Measurements from ENCODE around the gene DNAJC12.
A peak's percentile ranks its signal among the peaks of the same experiment; 100 is the strongest.

The DNAJC12 gene

GRCh38 chr10:67816719-67817118, 21.3 kb downstream of the DNAJC12 start:
- Mint-ChIP-seq H3K27ac (peak overlapping the region; percentile 76), H3K27me3 (no peaks in the 10 kb centered on the region), H3K4me3 (no peak overlapping the region), H3K4me1 (ENCODE audit: low read depth) (peaks cover 27% of the 10 kb centered on the region), H3K9me3 (no peaks in the 10 kb centered on the region), H3K36me3 (ENCODE audit: low read depth) (no peaks in the 10 kb centered on the region)

GRCh38 chr10:67815571-67816059, 22.4 kb downstream of the DNAJC12 start:
- peak overlapping the region; percentile 83 for H3K27ac Mint-ChIP-seq
- no peaks in the 10 kb centered on the region for H3K9me3 Mint-ChIP-seq
- peaks cover under 1% of the 10 kb centered on the region for H3K27me3 Mint-ChIP-seq
- H3K4me3 Mint-ChIP-seq = peak overlapping the region; percentile 12
- H3K4me1 Mint-ChIP-seq (ENCODE audit: low read depth) = peaks cover 26% of the 10 kb centered on the region
- H3K36me3 Mint-ChIP-seq (ENCODE audit: low read depth) = no peaks in the 10 kb centered on the region

DNA sequence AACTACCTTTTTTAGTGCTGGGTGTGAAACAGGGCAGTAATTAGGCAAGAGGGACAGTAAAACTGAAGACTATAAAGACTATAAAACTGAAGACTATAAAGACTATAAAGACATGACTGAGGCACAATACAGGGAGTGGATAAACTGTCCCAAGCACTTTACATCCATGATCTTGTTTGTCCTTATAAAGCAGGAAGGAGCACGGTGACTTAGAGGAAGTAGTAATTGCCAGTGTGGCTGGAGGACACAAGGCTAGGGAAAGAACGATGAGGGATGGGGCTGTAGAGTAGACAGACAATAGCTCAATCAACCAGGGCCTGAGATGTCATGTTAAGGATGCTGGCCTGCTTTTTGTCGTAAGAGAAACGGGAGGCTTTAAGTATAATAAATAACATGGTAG, 26.0 kb downstream of the DNAJC12 start:
- Mint-ChIP-seq H3K9me3 (no peaks in the 10 kb centered on the region), H3K27me3 (peaks cover 8% of the 10 kb centered on the region), H3K4me1 (ENCODE audit: low read depth) (peaks cover 20% of the 10 kb centered on the region), H3K27ac (no peak overlapping the region), H3K4me3 (no peak overlapping the region), H3K36me3 (ENCODE audit: low read depth) (no peaks in the 10 kb centered on the region)

GRCh38 chr10:67809107-67809506, 28.9 kb downstream of the DNAJC12 start:
- H3K27ac Mint-ChIP-seq = no peak overlapping the region
- H3K27me3 Mint-ChIP-seq = peaks cover 8% of the 10 kb centered on the region
- no peaks in the 10 kb centered on the region for H3K9me3 Mint-ChIP-seq
- no peaks in the 10 kb centered on the region for H3K36me3 Mint-ChIP-seq (ENCODE audit: low read depth)
- no peak overlapping the region for H3K4me3 Mint-ChIP-seq
- peaks cover 2% of the 10 kb centered on the region for H3K4me1 Mint-ChIP-seq (ENCODE audit: low read depth)

DNA sequence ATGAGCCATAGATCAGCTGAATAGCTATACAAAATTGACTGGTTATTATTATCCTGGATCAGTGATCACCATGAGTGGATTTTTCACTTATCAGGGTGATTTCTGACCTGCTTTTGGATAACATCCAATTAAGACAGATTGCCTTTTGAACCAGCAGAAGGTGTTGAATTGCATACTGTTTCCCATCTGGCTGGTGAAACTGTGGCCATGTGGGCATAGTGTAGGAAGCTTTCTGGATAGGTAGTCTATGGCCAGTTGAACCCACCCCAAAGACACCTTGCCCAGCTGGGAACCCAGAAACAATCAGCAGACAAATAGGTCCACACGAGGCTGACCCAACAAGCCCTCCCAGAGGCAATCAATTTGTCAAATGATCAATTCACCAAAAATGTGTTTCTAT, 29.3 kb downstream of the DNAJC12 start:
- no peaks in the 10 kb centered on the region for H3K9me3 Mint-ChIP-seq
- no peaks in the 10 kb centered on the region for H3K36me3 Mint-ChIP-seq (ENCODE audit: low read depth)
- peaks cover 8% of the 10 kb centered on the region for H3K27me3 Mint-ChIP-seq
- H3K4me3 Mint-ChIP-seq = no peak overlapping the region
- peaks cover 6% of the 10 kb centered on the region for H3K4me1 Mint-ChIP-seq (ENCODE audit: low read depth)
- no peak overlapping the region for H3K27ac Mint-ChIP-seq

DNA sequence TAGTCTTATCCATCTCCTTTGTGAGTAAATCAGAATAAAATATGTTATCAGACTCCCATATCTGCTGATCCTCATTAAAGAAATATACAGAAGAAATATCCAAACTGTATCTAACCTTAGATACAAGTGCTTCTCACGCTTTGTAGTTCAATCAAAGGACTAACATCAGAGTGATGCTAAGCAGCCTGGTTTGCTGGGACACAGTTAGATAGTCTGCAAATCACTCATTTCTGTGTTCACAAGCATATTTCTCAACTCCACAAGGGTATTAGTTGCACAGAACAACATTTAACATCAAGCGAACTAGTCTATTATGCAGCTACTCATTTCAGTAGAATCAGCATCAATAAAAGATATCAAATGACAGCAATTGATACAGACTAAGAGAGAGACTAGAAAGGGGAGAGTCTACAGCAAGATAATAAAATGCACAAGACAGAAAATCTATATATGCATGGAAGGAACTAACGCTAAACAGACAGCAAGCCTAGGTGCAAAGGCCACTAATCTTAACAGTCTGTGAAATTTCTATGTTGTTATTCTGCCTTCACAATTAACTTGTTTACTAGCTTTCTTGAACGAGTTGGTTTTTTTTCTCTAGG, 30.0 kb downstream of the DNAJC12 start:
- no peak overlapping the region for H3K4me3 Mint-ChIP-seq
- no peaks in the 10 kb centered on the region for H3K9me3 Mint-ChIP-seq
- peaks cover 9% of the 10 kb centered on the region for H3K4me1 Mint-ChIP-seq (ENCODE audit: low read depth)
- no peaks in the 10 kb centered on the region for H3K36me3 Mint-ChIP-seq (ENCODE audit: low read depth)
- no peak overlapping the region for H3K27ac Mint-ChIP-seq
- H3K27me3 Mint-ChIP-seq = peaks cover 8% of the 10 kb centered on the region

GRCh38 chr10:67804395-67804678, 33.7 kb downstream of the DNAJC12 start:
- Mint-ChIP-seq H3K27me3 (no peaks in the 10 kb centered on the region), H3K4me3 (no peak overlapping the region), H3K9me3 (no peaks in the 10 kb centered on the region), H3K27ac (no peak overlapping the region), H3K36me3 (ENCODE audit: low read depth) (no peaks in the 10 kb centered on the region), H3K4me1 (ENCODE audit: low read depth) (peaks cover 9% of the 10 kb centered on the region)

- H3K9me3 Mint-ChIP-seq = no peaks in the 10 kb centered on the region
- peaks cover 9% of the 10 kb centered on the region for H3K4me1 Mint-ChIP-seq (ENCODE audit: low read depth)
- no peaks in the 10 kb centered on the region for H3K36me3 Mint-ChIP-seq (ENCODE audit: low read depth)
- peak overlapping the region; percentile 54 for H3K27ac Mint-ChIP-seq
- H3K27me3 Mint-ChIP-seq = no peaks in the 10 kb centered on the region
- H3K4me3 Mint-ChIP-seq = no peak overlapping the region
Observed at GRCh38 chr10:67803588-67804394, 34.2 kb downstream of the DNAJC12 start.

DNA sequence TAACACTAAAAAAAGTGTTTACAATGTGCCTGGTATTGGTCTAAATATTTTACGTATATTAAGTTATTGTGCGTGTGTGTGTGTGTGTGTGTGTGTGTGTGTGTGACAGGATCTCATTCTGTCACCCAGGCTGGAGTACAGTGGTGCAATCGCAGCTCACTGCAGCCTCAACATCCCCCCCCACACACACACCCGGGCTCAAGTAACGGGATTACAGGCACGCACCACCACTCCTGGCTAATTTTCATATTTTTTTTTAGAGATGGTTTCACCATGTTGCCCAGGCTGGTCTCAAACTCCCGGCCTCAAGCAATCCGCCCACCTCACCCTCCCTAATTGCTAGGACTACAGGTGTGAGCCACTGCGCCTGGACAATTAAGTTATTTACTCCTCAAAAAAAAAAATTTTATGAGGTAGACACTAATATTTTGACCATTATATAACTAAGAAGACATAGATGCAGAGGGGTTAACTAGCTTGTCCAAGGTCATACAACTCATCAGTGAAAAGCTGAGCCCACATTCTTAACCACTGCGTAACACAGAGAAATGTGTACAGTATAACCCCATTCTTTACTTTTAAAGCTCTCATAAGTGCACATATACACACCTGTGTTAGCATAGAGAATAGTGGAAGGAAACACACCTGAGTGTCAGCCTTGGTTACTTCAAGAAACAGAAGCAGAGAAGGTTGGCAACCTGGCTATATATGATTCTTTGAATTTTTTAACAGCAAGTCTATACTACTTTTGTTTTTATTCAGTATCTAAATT, 35.0 kb downstream of the DNAJC12 start:
- Mint-ChIP-seq H3K9me3 (no peaks in the 10 kb centered on the region), H3K27me3 (no peaks in the 10 kb centered on the region), H3K4me3 (no peak overlapping the region), H3K4me1 (ENCODE audit: low read depth) (peaks cover 9% of the 10 kb centered on the region), H3K36me3 (ENCODE audit: low read depth) (no peaks in the 10 kb centered on the region), H3K27ac (no peak overlapping the region)

DNA sequence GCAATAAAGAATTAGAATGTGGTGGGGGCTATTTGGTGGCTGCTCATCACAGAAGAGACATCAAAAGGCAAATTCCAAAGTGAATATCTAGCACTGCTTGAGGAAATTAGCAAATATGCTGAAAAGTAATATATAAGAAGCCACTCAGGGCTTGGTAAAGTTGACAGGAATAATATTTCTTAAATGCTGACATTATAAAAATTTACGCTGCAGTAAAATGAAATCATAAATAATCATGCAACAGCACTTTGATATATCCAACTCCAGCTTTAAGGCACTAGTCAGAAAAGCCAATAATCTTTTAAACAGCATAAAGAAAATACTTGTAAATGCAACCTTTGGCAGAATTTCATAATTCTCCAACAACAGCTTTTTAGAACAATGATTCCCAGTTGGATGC, 36.9 kb downstream of the DNAJC12 start:
- Mint-ChIP-seq H3K27ac (no peak overlapping the region), H3K27me3 (no peaks in the 10 kb centered on the region), H3K9me3 (no peaks in the 10 kb centered on the region), H3K4me3 (no peak overlapping the region), H3K4me1 (ENCODE audit: low read depth) (peaks cover 9% of the 10 kb centered on the region), H3K36me3 (ENCODE audit: low read depth) (no peaks in the 10 kb centered on the region)

GRCh38 chr10:67794909-67795460, 43.0 kb downstream of the DNAJC12 start:
- no peaks in the 10 kb centered on the region for H3K36me3 Mint-ChIP-seq (ENCODE audit: low read depth)
- H3K4me1 Mint-ChIP-seq (ENCODE audit: low read depth) = peaks cover 20% of the 10 kb centered on the region
- no peaks in the 10 kb centered on the region for H3K9me3 Mint-ChIP-seq
- no peak overlapping the region for H3K27ac Mint-ChIP-seq
- no peak overlapping the region for H3K4me3 Mint-ChIP-seq
- H3K27me3 Mint-ChIP-seq = no peaks in the 10 kb centered on the region

- H3K9me3 Mint-ChIP-seq = no peaks in the 10 kb centered on the region
- H3K27ac Mint-ChIP-seq = no peak overlapping the region
- no peaks in the 10 kb centered on the region for H3K36me3 Mint-ChIP-seq (ENCODE audit: low read depth)
- no peaks in the 10 kb centered on the region for H3K27me3 Mint-ChIP-seq
- H3K4me3 Mint-ChIP-seq = no peak overlapping the region
- peaks cover 20% of the 10 kb centered on the region for H3K4me1 Mint-ChIP-seq (ENCODE audit: low read depth)
Observed at GRCh38 chr10:67794256-67794655, 43.7 kb downstream of the DNAJC12 start.

GRCh38 chr10:67793313-67793712, 44.7 kb downstream of the DNAJC12 start:
- H3K9me3 Mint-ChIP-seq = no peaks in the 10 kb centered on the region
- no peak overlapping the region for H3K4me3 Mint-ChIP-seq
- H3K27ac Mint-ChIP-seq = no peak overlapping the region
- peaks cover 25% of the 10 kb centered on the region for H3K4me1 Mint-ChIP-seq (ENCODE audit: low read depth)
- H3K36me3 Mint-ChIP-seq (ENCODE audit: low read depth) = no peaks in the 10 kb centered on the region
- H3K27me3 Mint-ChIP-seq = no peaks in the 10 kb centered on the region

- no peaks in the 10 kb centered on the region for H3K9me3 Mint-ChIP-seq
- no peak overlapping the region for H3K27ac Mint-ChIP-seq
Observed at GRCh38 chr10:67792653-67793052, 45.3 kb downstream of the DNAJC12 start.

More at GRCh38 chr10:67792653-67793052, 45.3 kb downstream of the DNAJC12 start:
- Mint-ChIP-seq H3K36me3 (ENCODE audit: low read depth) (no peaks in the 10 kb centered on the region), H3K27me3 (no peaks in the 10 kb centered on the region), H3K4me1 (ENCODE audit: low read depth) (peaks cover 28% of the 10 kb centered on the region), H3K4me3 (no peak overlapping the region)

Measured in stimulated activated naive CD8-positive, alpha-beta T cell treated with anti-CD3 and anti-CD28 coated beads, Interleukin-15, Interleukin-2, amounts not matched to agents 100 ng/mL and 50 ng/mL, for 24 hours (primary cell).